Measurements from ENCODE around the gene GPC1.

- TF ChIP-seq, protein P1, sequence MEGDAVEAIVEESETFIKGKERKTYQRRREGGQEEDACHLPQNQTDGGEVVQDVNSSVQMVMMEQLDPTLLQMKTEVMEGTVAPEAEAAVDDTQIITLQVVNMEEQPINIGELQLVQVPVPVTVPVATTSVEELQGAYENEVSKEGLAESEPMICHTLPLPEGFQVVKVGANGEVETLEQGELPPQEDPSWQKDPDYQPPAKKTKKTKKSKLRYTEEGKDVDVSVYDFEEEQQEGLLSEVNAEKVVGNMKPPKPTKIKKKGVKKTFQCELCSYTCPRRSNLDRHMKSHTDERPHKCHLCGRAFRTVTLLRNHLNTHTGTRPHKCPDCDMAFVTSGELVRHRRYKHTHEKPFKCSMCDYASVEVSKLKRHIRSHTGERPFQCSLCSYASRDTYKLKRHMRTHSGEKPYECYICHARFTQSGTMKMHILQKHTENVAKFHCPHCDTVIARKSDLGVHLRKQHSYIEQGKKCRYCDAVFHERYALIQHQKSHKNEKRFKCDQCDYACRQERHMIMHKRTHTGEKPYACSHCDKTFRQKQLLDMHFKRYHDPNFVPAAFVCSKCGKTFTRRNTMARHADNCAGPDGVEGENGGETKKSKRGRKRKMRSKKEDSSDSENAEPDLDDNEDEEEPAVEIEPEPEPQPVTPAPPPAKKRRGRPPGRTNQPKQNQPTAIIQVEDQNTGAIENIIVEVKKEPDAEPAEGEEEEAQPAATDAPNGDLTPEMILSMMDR (IDR thresholded peaks at IDR 0.05), result no peak
- no peak for TF ChIP-seq POLR2A (IDR thresholded peaks at IDR 0.05)
Observed at GRCh38 chr2:240445961-240446663, 10.6 kb downstream of the GPC1 start.
